ENCODE data around the gene CYSTM1.

Gene CYSTM1

DNA sequence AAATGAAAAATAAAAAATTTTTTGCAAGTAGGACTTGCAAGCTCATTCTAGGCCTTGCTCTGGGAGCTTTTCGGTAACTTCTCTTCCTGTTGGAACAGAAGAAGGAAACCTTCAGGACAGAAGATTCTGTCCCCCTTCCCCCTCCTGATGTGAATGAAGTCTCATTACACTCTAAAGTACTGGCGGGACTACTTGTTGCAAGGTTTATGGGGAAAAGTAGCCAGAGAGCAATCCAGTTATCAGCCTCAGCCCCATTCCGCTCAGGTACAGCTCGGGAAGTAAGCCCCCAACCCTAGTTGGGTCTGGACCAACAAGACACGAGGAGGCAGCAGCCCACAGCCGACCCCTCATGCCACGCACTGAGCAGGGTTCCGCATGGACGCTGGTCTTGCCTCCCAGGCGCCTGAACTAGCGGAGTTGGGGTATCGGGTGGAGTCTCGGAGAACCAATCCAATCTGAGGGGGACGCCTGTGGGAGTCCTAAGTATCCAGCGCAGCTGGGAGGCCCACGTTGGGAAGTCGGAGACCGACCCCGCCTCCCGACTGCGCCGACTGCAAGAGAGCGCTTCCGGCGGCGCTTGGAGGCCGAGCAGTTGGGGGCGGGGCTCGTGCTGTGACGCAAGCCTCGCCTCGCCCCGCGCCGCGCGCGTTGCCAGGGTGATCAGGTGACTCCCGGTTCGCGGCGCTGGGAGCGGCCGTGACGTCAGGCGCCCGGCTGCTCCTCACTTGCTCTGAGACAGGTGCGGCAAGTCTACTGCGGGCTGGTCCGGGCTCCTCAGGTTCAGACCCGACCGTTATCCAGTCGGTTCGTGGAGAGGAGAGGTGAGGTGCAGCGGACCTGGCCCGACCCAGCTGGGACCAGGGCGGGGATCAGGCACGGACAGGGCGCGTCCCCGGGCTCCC is at the start of gene CYSTM1:
Gene CYSTM1 (plus strand): TSS at position 724 of the 902 bp plus-strand sequence. CDS start 19,278 bp downstream, outside the sequence.
- DNase-seq (ENCODE audit: extremely low read depth, low read depth), result peak; percentile 84
- TF ChIP-seq CTCF (IDR thresholded peaks at IDR 0.05; ENCODE audit: low read depth, low read length), result no peak

- TF ChIP-seq CTCF (IDR thresholded peaks at IDR 0.05; ENCODE audit: low read depth, low read length), result no peak
- DNase-seq (ENCODE audit: extremely low read depth, low read depth), result no peak
Observed at GRCh38 chr5:140125637-140126036, 49.4 kb upstream of the CYSTM1 start, which contains the start of gene IGIP. TSS of gene IGIP (plus strand) at chr5:140125937. CDS start at chr5:140128477, 2,540 bp downstream.

DNA sequence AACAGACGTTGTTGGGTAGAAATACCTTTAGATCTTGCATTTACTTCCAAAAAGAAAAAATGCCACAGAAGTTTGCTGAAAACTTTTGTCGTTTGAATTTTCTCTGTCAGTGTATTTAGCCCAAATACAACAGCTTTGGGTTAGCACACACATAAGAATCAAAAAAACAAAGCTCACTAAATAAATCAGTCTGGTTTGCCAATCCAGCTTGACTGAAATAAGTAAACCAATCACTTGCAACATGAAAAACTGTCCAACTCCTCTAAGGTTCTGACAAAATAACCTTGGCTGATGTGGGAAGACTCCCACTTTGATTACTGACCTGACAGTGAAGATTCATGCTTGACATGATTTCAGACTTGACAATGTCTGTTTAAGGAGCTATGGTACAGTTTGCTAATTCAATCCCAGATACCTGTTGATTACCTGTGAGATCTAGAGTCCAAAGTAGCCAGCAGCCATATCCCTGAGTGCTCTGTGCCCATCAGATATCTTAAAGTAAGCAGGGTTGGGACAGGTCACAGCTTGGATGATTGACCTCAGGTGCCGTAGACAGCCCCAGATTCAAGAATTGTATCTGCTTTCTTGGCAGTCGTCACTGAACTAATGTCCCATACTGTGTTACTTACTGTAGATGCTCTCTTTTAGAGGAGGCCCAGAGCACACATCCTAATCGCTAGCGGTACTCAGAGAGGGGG is 48.5 kb upstream of the CYSTM1 start:
- no peak for DNase-seq (ENCODE audit: extremely low read depth, low read depth)
- TF ChIP-seq CTCF (IDR thresholded peaks at IDR 0.05; ENCODE audit: low read depth, low read length), result no peak

DNA sequence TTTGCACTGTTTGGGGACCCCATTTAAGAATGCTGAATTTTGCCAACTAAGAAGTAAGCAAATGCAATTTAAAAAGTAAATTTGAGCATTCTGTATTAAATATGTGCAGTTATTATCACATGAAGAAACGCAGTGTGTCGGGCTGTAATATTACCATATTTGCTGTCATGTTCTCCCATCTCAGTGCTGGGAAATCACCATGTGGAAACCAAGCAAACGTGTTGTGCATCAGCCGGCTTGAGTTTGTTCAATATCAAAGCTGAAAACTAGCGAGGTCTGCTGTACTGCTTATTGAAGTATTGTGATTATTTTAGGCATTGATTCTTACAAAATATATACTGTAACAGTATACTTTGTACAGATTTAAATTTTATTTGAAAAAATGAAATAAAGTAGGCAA is 46.6 kb upstream of the CYSTM1 start:
- no peak for DNase-seq (ENCODE audit: extremely low read depth, low read depth)
- no peak for TF ChIP-seq CTCF (IDR thresholded peaks at IDR 0.05; ENCODE audit: low read depth, low read length)

DNA sequence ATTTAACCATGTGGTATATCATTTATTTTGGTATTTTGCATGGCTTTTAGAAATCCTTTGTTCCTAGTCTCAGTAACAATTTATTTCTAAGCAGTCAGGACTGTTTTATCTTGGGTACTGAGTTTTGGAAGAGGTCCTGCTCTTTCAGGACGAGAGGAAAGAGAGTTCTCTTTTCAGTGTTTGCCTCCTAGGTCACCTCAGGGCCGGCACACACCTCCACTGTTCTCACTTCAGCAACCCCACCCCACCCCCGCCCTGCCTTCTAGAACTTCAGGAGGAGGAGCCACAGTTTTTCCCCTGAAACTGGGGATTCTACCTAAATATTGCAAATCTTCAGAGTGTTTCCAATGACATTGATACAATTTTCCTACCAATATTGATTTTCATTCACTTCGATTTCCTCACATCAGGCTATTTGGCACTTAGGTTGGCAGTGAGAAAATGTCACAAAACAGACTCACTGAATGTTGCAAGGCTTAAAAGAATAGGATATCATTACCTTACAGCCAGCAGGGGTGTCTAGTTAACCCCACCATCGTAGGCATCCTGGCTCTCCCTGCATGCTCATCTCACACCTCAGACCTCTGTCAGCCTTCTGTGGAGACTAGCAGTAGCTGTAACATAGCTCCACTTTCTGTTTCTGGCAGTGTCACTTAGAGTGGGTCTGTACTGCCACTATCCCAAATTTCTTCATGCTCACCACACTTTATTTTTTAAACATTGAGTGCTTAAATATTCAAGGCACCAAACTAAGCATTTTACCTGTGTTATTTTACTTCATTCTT is 43.8 kb upstream of the CYSTM1 start:
- TF ChIP-seq CTCF (IDR thresholded peaks at IDR 0.05; ENCODE audit: low read depth, low read length), result no peak
- DNase-seq (ENCODE audit: extremely low read depth, low read depth), result no peak

DNA sequence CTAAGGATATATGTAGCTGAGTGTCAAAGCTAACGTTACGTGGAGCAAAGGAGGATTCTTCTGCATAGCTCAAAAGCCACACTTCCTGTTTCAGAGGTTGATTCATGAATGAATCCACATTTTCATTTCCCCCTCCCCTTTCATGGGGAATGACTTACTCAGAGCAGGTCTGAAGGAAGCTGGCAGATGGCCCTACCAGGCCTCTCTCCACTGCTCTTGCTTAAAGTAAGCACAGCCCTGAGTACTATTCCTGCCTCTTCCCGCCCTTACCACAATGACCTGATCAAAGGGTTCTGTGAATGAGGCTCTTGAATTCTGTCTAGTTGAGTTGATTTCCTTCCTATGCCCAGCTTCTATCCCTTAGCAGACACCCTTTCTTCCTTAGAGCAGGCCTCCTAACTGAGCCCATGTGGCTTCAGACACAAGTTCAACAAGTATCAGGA is 43.0 kb upstream of the CYSTM1 start:
- no peak for TF ChIP-seq CTCF (IDR thresholded peaks at IDR 0.05; ENCODE audit: low read depth, low read length)
- peak; percentile 61 for DNase-seq (ENCODE audit: extremely low read depth, low read depth)
